Heart left ventricle (tissue), 16 donors: ENCODE data around the gene CCN2. TPM values are rescaled to one million over a fixed set of nuclear protein-coding genes. Genes with fewer than 3 reads are reported as not detected.

ENCODE experiments used
- ATAC-seq, 4 donors: fragments of 200-7000 bp; cut with Tn5 transposase; one replicate each; pipeline ENCODE4 v1.9.1; 2020 to 2022; ENCODE audit warnings: moderate library complexity in 4 of 4, mild to moderate bottlenecking in 3 of 4, moderate number of reproducible peaks in 1 of 4
- DNase-seq, 5 donors: peaks; one replicate each; pipeline ENCODE4 v3.0.0-alpha.2; 2020
- H3K27ac ChIP-seq, 12 donors: fragments of 200-600 bp; sonication (generic) in 4 of 12; one replicate each; pipeline versions ENCODE4 v1.5.0 to v1.8.0; 2016 to 2022; ENCODE audit warnings: mild to moderate bottlenecking in 2 of 12
- H3K27me3 ChIP-seq, 9 donors: fragments of 200-600 bp; sonication (generic) in 2 of 9; one replicate each; pipeline versions ENCODE4 v1.5.1 to v1.8.0; 2016 to 2022; ENCODE audit warnings: mild to moderate bottlenecking in 3 of 9
- H3K36me3 ChIP-seq, 9 donors: fragments of 200-600 bp; sonication (generic) in 2 of 9; one replicate each; pipeline versions ENCODE4 v1.5.0 to v1.8.0; 2018 to 2022; ENCODE audit warnings: mild to moderate bottlenecking in 2 of 9
- H3K4me1 ChIP-seq, 12 donors: fragments of 200-600 bp; sonication (generic) in 4 of 12; one replicate each; pipeline versions ENCODE4 v1.5.0 to v1.8.0; 2016 to 2022; ENCODE audit warnings: mild to moderate bottlenecking in 3 of 12
- H3K4me3 ChIP-seq, 12 donors: fragments of 200-600 bp; sonication (generic) in 4 of 12; one replicate each; pipeline versions ENCODE4 v1.5.0 to v1.8.0; 2017 to 2022; ENCODE audit warnings: mild to moderate bottlenecking in 9 of 12, moderate library complexity in 4 of 12
- H3K9me3 ChIP-seq, 12 donors: fragments of 200-600 bp; sonication (generic) in 4 of 12; one replicate each; pipeline versions ENCODE4 v1.5.0 to v1.8.0; 2016 to 2022; ENCODE audit warnings: mild to moderate bottlenecking in 1 of 12
- CTCF ChIP-seq, 12 donors: fragments of 200-600 bp; sonication (generic) in 4 of 12; IDR thresholded peaks; one replicate each; pipeline versions ENCODE4 v1.5.0 to v1.8.0; 2018 to 2022; ENCODE audit warnings: antibody characterized with exemption in 12 of 12, mild to moderate bottlenecking in 5 of 12
- POLR2A ChIP-seq, 2 donors: fragments of 450-650 bp; IDR thresholded peaks; one replicate each; pipeline ENCODE4 v1.6.1; 2017; ENCODE audit warnings: antibody characterized with exemption in 2 of 2, mild to moderate bottlenecking in 2 of 2, moderate library complexity in 2 of 2
- WGBS, 4 donors: extraction: QIAGEN DNeasy Blood & Tissue Kit in 2 of 4; methylation state at CpG; one replicate each; pipeline versions ENCODE4 v1.1.5 to v1.1.7; 2013 to 2018; 5-methylcytosine and 5-hydroxymethylcytosine counted together
- intact Hi-C, 10 donors: fragments of 100-400 bp; cut with DNase I; formaldehyde crosslinking; loops; one replicate each; pipeline versions ENCODE4 v1.11.1 to v1.14.2; 2022
- polyA plus RNA-seq, 2 donors: library from polyadenylated mRNA; stranded (reverse); fragments of 200-250 nt; gene quantifications; one replicate each; pipeline ENCODE4 v1.2.3, GENCODE V29; 2013
- total RNA-seq, 9 donors: library from RNA; depleted of rRNA in 2 of 9; stranded (reverse); fragments of >200 nt in 2 of 9; fragmentation: NEBNext Ultra II Directional in 3 of 9; extraction: Animal tissue kit (Norgen Biotek cat#: 25700) in 3 of 9; gene quantifications; one replicate each; pipeline versions ENCODE4 v1.1.0 to v1.2.4, GENCODE V29; 2016 to 2023
- donor health status: ischemic (EF 13 %, LVEDD 7.1; RV severe dilation, severe dysfunction).
- donor health status: healthy with polysubstance abuse.
- donor health status: DM: no; HTN: yes; CAD: no.
- donor health status: DM: no; HTN: no; CAD: no.
- donor health status: ischemic (EF 25% LVEDD 6.9; RV normal size, moderate dysfunction).
- donor health status: ischemic (EF 25% LVEDD 5.7; RV mildly dilated, moderate dysfunction).
- donor health status: healthy.
- donor health status: DM: yes; HTN: yes; CAD: no.
- donor health status: ischemic (EF 35%, LVEDD 5.7; RV mildly dilated, moderate dysfunction).
- donor health status: nonischemic (EF 11% LVEDD 7.7; RV severe dilation, severe dysfunction).
- donor health status: DM: yes; HTN: yes; CAD: no.
- donor health status: PGD.
- donor health status: ischemic (EF 29% LVEDD 5.4; RV normal size, mild dysfunction).
- donor health status: nonischemic (EF 23%, LVEDD 6.1; RV moderate dilation, normal function).

CCN2 gene
- total and polyA plus RNA-seq, 11 donors: 7.8 to 90.7 (median 39.0) TPM

GRCh38 chr6:131949909-131950766, 1.0 kb downstream of the CCN2 start:
- intact Hi-C loops: loop anchor here in 7 of 10 donors (2.0 to 10.0 kb wide), 7 partner anchors 125 to 265 kb away; no protein-coding TSS in a partner anchor
- whole genome bisulfite sequencing, 4 donors: 2 to 8% (median 5%) methylated on average over 23 to 42 of the region's 42 CpGs
- TF ChIP-seq CTCF (IDR thresholded peaks at IDR 0.05) (peak; percentile 27 to 66 (median 46)), POLR2A (IDR thresholded peaks at IDR 0.05) (no peak)
- H3K36me3 ChIP-seq: peaks cover 0 to 21% (median 4%) of the 10 kb centered on the region in 9 donors
- H3K27me3 ChIP-seq: peaks cover 0 to 21% (median 0%) of the 10 kb centered on the region in 9 donors
- ATAC-seq: peak; percentile 35 to 71 (median 59)
- peak overlapping the region; percentile 43 to 88 (median 69) for H3K4me3 ChIP-seq
- no peaks in the 10 kb centered on the region for H3K9me3 ChIP-seq
- peaks cover 0 to 37% (median 14%) of the 10 kb centered on the region in 12 donors for H3K4me1 ChIP-seq
- H3K27ac ChIP-seq: peak overlapping the region; percentile 77 to 98 (median 92)
- peak; percentile 71 to 80 (median 78) for DNase-seq

GRCh38 chr6:131949620-131949908, 1.6 kb downstream of the CCN2 start:
- whole genome bisulfite sequencing, 4 donors: 35 to 41% (median 38%) methylated on average over 3 of the region's 3 CpGs
- peak in 3 of 4 donors; percentile 4 to 29 (median 19) for ATAC-seq
- intact Hi-C loops: loop anchor here in 1 of 10 donors (5.0 kb wide), 1 partner anchor 258 kb away; no protein-coding TSS in a partner anchor
- peak overlapping the region; percentile 77 to 98 (median 91) for H3K27ac ChIP-seq
- H3K9me3 ChIP-seq: no peaks in the 10 kb centered on the region
- H3K4me3 ChIP-seq: peak overlapping the region; percentile 43 to 88 (median 69)
- DNase-seq: no peak
- H3K36me3 ChIP-seq: peaks cover 0 to 21% (median 4%) of the 10 kb centered on the region in 9 donors
- TF ChIP-seq POLR2A (IDR thresholded peaks at IDR 0.05) (no peak), CTCF (IDR thresholded peaks at IDR 0.05) (no peak)
- peaks cover 0 to 31% (median 13%) of the 10 kb centered on the region in 12 donors for H3K4me1 ChIP-seq
- peaks cover 0 to 21% (median 0%) of the 10 kb centered on the region in 9 donors for H3K27me3 ChIP-seq

DNA sequence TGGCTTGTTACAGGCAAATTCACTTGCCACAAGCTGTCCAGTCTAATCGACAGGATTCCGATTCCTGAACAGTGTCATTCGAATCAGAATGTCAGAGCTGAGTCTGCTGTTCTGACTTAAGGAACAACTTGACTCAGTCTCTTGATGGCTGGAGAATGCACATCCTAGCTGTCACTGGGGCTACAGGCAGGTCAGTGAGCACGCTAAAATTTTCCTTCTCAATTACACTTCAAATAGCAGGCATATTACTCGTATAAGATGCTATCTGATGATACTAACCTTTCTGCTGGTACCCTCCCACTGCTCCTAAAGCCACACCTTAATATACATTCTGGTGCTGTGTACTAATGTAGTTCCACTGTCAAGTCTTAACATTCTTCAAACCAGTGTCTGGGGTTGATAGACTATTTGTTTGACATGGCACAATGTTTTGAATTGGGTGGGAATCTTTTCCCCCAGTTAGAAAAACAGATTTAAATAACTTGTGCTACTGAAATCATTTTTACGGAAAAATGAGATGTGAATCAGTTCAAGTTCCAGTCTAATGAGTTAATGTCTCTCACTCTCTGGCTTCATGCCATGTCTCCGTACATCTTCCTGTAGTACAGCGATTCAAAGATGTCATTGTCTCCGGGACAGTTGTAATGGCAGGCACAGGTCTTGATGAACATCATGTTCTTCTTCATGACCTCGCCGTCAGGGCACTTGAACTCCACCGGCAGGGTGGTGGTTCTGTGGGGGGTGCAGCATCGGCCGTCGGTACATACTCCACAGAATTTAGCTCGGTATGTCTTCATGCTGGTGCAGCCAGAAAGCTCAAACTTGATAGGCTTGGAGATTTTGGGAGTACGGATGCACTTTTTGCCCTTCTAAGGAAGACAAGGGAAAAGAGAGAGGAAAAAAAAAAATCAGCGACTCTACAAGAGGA, 2.2 kb downstream of the CCN2 start:
- peaks cover 0 to 25% (median 9%) of the 10 kb centered on the region in 12 donors for H3K4me1 ChIP-seq
- WGBS, 4 donors: 36 to 47% (median 38%) methylated on average over 18 of the region's 18 CpGs
- TF ChIP-seq CTCF (IDR thresholded peaks at IDR 0.05): no peak
- no peak for TF ChIP-seq POLR2A (IDR thresholded peaks at IDR 0.05)
- H3K9me3 ChIP-seq: no peaks in the 10 kb centered on the region
- H3K4me3 ChIP-seq: peak overlapping the region in 11 of 12 donors; percentile 43 to 88 (median 70)
- intact Hi-C loops: loop anchor here in 1 of 10 donors (5.0 kb wide), 1 partner anchor 258 kb away; no protein-coding TSS in a partner anchor
- ATAC-seq: peak in 1 of 4 donors; percentile 1
- peaks cover 0 to 21% (median 0%) of the 10 kb centered on the region in 9 donors for H3K27me3 ChIP-seq
- peak overlapping the region; percentile 77 to 98 (median 91) for H3K27ac ChIP-seq
- H3K36me3 ChIP-seq: peaks cover 0 to 21% (median 4%) of the 10 kb centered on the region in 9 donors
- DNase-seq: peak in 3 of 5 donors; percentile 16 to 45 (median 35)
